AG04450 (cell line): ENCODE measurements around the gene USP34. TPM values are rescaled to one million over a fixed set of nuclear protein-coding genes. Genes with fewer than 3 reads are reported as not detected.
A peak's percentile ranks its signal among the peaks of the same experiment; 100 is the strongest.

Experiments
- CTCF ChIA-PET: fragments of 300-600, 350-600 bp; formaldehyde crosslinking; extraction: SDS; loops from one replicate; lab custom pipeline; 2022; ENCODE audit warnings: antibody characterized with exemption, inconsistent platforms; lab: Charles Lee
- POLR2A ChIA-PET: fragments of 350-600 bp; formaldehyde crosslinking; extraction: SDS; loops from one replicate; lab custom pipeline; 2021; ENCODE audit warnings: antibody characterized with exemption, inconsistent platforms; lab: Yijun Ruan, JAX
- DNase-seq: peaks from one replicate; pipeline ENCODE4 v3.0.0-alpha.2; 2011; ENCODE audit warnings: low read depth, low spot score
- H3K27ac ChIP-seq: one replicate; pipeline ENCODE4 v1.5.1; 2012; ENCODE audit warnings: low read depth, low read length, control low read depth
- H3K27me3 ChIP-seq: one replicate; pipeline ENCODE4 v1.6.0; 2012; ENCODE audit warnings: low read length; ENCODE audit not compliant: control insufficient read depth, insufficient read depth
- H3K4me3 ChIP-seq: 2 replicates; pipeline ENCODE4 v1.5.1; 2011; ENCODE audit warnings: mild to moderate bottlenecking, low read depth, low read length, control low read depth
- H3K9me3 ChIP-seq: 2 replicates; pipeline ENCODE4 v1.5.1; 2012; ENCODE audit warnings: low read length; ENCODE audit not compliant: control insufficient read depth, insufficient read depth
- polyA plus RNA-seq: library from polyadenylated mRNA; depleted of rRNA; stranded (reverse); fragments of >200 nt; gene quantifications from 2 replicates; pipeline ENCODE4 v1.2.3, GENCODE V29; 2011
- TF ChIP-seq, protein P1 (sequence below): IDR thresholded peaks from 2 replicates; pipeline ENCODE4 v1.5.1; 2011; ENCODE audit warnings: low read depth, low read length, control low read depth, inconsistent platforms

The USP34 gene
- polyA plus RNA-seq, 1 experiment, result 92.3 TPM

GRCh38 chr2:61262699-61263098 is 208.2 kb downstream of the USP34 start:
- Histone ChIP-seq H3K27ac (no peak overlapping the region), H3K4me3 (no peak overlapping the region), H3K9me3 (no peaks in the 10 kb centered on the region; the same call in 1 of the 2 replicates), H3K27me3 (no peaks in the 10 kb centered on the region)
- TF ChIP-seq, protein P1, sequence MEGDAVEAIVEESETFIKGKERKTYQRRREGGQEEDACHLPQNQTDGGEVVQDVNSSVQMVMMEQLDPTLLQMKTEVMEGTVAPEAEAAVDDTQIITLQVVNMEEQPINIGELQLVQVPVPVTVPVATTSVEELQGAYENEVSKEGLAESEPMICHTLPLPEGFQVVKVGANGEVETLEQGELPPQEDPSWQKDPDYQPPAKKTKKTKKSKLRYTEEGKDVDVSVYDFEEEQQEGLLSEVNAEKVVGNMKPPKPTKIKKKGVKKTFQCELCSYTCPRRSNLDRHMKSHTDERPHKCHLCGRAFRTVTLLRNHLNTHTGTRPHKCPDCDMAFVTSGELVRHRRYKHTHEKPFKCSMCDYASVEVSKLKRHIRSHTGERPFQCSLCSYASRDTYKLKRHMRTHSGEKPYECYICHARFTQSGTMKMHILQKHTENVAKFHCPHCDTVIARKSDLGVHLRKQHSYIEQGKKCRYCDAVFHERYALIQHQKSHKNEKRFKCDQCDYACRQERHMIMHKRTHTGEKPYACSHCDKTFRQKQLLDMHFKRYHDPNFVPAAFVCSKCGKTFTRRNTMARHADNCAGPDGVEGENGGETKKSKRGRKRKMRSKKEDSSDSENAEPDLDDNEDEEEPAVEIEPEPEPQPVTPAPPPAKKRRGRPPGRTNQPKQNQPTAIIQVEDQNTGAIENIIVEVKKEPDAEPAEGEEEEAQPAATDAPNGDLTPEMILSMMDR, result no peak
- DNase-seq, result no peak
- CTCF ChIA-PET, result interaction anchor here (1.3 kb wide), 1 partner anchor 8 kb away, joined by 5 read pairs; no protein-coding TSS in a partner anchor
- POLR2A ChIA-PET, result interaction anchor here (0.7 kb wide), 1 partner anchor 19 kb away, joined by 5 read pairs; no protein-coding TSS in a partner anchor

DNA sequence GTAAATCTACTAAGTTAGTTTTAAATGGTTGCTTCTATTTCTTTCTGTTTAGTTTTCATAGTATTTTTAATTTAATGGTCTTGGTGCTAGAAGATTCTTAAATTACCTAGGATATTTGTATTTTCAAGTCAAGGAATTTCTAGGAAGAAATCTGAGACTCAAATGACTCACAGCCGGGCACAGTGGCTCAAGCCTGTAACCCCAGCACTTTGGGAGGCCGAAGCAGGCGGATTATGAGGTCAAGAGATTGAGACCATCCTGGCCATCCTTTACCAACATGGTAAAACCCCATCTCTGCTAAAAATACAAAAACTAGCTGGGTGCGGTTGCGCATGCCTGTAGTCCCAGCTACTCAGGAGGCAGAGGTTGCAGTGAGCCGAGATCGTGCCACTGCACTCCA is 213.4 kb downstream of the USP34 start:
- no peak for DNase-seq
- Histone ChIP-seq H3K4me3 (no peak overlapping the region), H3K27ac (no peak overlapping the region), H3K27me3 (no peaks in the 10 kb centered on the region), H3K9me3 (no peaks in the 10 kb centered on the region)
- ChIA-PET POLR2A (no interaction called here), CTCF (no interaction called here)
- TF ChIP-seq, protein P1, result no peak

GRCh38 chr2:61255580-61256437 is 215.1 kb downstream of the USP34 start:
- Histone ChIP-seq H3K27ac (no peak overlapping the region), H3K9me3 (no peaks in the 10 kb centered on the region), H3K4me3 (no peak overlapping the region), H3K27me3 (no peaks in the 10 kb centered on the region)
- TF ChIP-seq, protein P1, result no peak
- ChIA-PET POLR2A (no interaction called here), CTCF (interaction anchor here (0.6 to 0.8 kb wide), 2 partner anchors 8 to 664 kb away, joined by 3 to 5 read pairs; no protein-coding TSS in a partner anchor)
- peak; percentile 18 for DNase-seq

DNA sequence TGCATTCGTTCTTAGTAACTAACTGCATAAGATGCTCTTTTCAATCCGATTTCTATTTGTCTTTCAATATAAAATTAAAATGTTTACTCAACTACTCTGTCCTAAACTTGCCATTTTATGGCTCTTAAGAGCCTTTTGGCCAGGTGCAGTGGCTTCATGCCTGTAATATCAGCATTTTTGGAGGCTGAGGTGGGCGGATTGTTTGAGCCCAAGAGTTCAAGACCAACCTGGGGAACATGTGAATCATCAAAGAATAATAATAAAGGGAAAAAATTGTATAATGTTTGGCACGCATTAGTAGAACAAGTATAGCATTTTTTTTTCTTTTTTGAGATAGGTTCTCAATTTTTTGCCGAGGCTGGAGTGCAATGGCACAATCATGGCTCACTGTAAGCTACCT is 216.4 kb downstream of the USP34 start:
- no peak for DNase-seq
- H3K27ac ChIP-seq, result no peak overlapping the region
- ChIA-PET POLR2A (no interaction called here), CTCF (interaction anchor here (0.8 kb wide), 1 partner anchor 9 kb away, joined by 5 read pairs; no protein-coding TSS in a partner anchor)
- TF ChIP-seq, protein P1, result no peak
- no peaks in the 10 kb centered on the region for H3K27me3 ChIP-seq
- no peaks in the 10 kb centered on the region for H3K9me3 ChIP-seq
- H3K4me3 ChIP-seq, result no peak overlapping the region

DNA sequence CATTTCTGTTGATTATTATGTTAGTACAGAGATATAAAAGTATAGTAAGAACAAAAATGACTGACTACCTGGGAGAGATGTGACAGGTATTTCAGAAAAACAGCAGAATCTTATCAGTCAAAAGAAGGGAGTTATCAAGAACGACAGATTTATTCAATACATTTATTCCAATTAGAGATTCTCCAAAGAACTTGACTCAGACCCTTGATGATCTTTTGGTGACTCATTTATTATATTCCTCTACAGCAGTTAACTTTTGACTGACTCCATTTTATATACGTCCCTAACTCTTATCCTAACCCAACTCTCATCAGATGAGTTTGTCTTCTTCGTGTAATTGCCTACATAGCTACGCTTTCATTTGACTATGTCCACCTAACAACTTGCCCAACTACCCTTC is 217.8 kb downstream of the USP34 start:
- DNase-seq, result no peak
- Histone ChIP-seq H3K9me3 (no peaks in the 10 kb centered on the region), H3K27ac (no peak overlapping the region), H3K27me3 (no peaks in the 10 kb centered on the region), H3K4me3 (no peak overlapping the region)
- POLR2A ChIA-PET, result interaction anchor here (0.7 kb wide), 1 partner anchor 179 kb away, joined by 3 read pairs; no protein-coding TSS in a partner anchor
- CTCF ChIA-PET, result no interaction called here
- TF ChIP-seq, protein P1, result no peak
